Adrenal gland (tissue), 12 donors: Measurements from ENCODE around the gene ARHGEF28. TPM values are rescaled to one million over a fixed set of nuclear protein-coding genes. Genes with fewer than 3 reads are reported as not detected.

Source experiments
- DNase-seq, 7 donors: peaks; one replicate each; pipeline ENCODE4 v3.0.0-alpha.2; 2019 to 2020
- H3K27ac ChIP-seq, 5 donors: fragments of 200-600 bp; sonication (generic) in 4 of 5; 1 replicate in 3 of 5; 2 replicates in 2 of 5; pipeline versions ENCODE4 v1.5.1 to v1.8.0; 2016 to 2020; ENCODE audit warnings: mild to moderate bottlenecking in 1 of 5
- H3K27me3 ChIP-seq: fragments of 200-600 bp; 2 replicates; pipeline ENCODE4 v1.8.0; 2021
- H3K36me3 ChIP-seq, 2 donors: fragments of 200-600 bp; replicated peaks in 1 of 2; 1 replicate in 1 of 2; 2 replicates in 1 of 2; pipeline versions ENCODE4 v1.5.1 to v1.8.0; 2018 to 2022
- H3K4me1 ChIP-seq, 2 donors: fragments of 200-600 bp; replicated peaks in 1 of 2; 1 replicate in 1 of 2; 2 replicates in 1 of 2; pipeline versions ENCODE4 v1.5.1 to v1.8.0; 2018 to 2021
- H3K4me3 ChIP-seq, 4 donors: fragments of 200-600 bp; sonication (generic) in 3 of 4; one replicate each; pipeline ENCODE4 v1.5.1; 2016 to 2018
- H3K9me3 ChIP-seq, 3 donors: fragments of 200-600 bp; sonication (generic) in 1 of 3; replicated peaks in 1 of 3; 1 replicate in 2 of 3; 2 replicates in 1 of 3; pipeline versions ENCODE4 v1.5.1 to v1.8.0; 2016 to 2021
- CTCF ChIP-seq, 6 experiments: fragments of 450-650 bp in 4 of 6; fragments of 200-600 bp in 2 of 6; sonication (generic) in 1 of 6; IDR thresholded peaks; 1 replicate in 5 of 6; 2 replicates in 1 of 6; pipeline versions ENCODE4 v1.5.1 to v1.8.0; 2016 to 2021; ENCODE audit warnings: antibody characterized with exemption in 6 of 6, mild to moderate bottlenecking in 2 of 6, moderate library complexity in 1 of 6
- POLR2A ChIP-seq, 2 donors: fragments of 450-650 bp; IDR thresholded peaks; one replicate each; pipeline ENCODE4 v1.6.1; 2017; ENCODE audit warnings: antibody characterized with exemption in 2 of 2, mild to moderate bottlenecking in 2 of 2, moderate library complexity in 1 of 2
- WGBS, 4 donors: extraction: QIAGEN DNeasy Blood & Tissue Kit in 2 of 4; methylation state at CpG; one replicate each; pipeline versions ENCODE4 v1.1.5 to v1.1.7; 2013 to 2017; 5-methylcytosine and 5-hydroxymethylcytosine counted together
- intact Hi-C, 2 donors: fragments of 100-400 bp; cut with DNase I; formaldehyde crosslinking; loops; one replicate each; pipeline versions ENCODE4 v1.14.1 to v1.15.0; 2022 to 2023
- polyA plus RNA-seq, 3 donors: library from polyadenylated mRNA; stranded (reverse); fragments of 200-250 nt in 2 of 3; fragments of 350-450 nt in 1 of 3; fragmentation: Illumina TruSeq in 1 of 3; extraction: RNeasy Lipid Tissue Mini Kit (QIAGEN cat#74804) in 1 of 3; gene quantifications; one replicate each; pipeline ENCODE4 v1.2.3, GENCODE V29; 2013 to 2014
- total RNA-seq, 9 donors: library from RNA; depleted of rRNA in 4 of 9; stranded (reverse); fragments of >200 nt in 4 of 9; fragments of 120-200 nt in 1 of 9; fragmentation: NEBNext Ultra II Directional in 1 of 9; extraction: Animal tissue kit (Norgen Biotek cat#: 25700) in 1 of 9; gene quantifications; one replicate each; pipeline versions ENCODE4 v1.1.0 to v1.2.4, GENCODE V29; 2013 to 2023
- donor health status: healthy with polysubstance abuse.
- donor health status: Bipolar disorder and iron deficiency.
- donor health status: DM: yes; HTN: yes; CAD: no.
- donor health status: DM: no; HTN: no; CAD: no.
- donor health status: DM: no; HTN: no; CAD: no.
- donor health status: DM: yes; HTN: yes; CAD: no.

ARHGEF28 gene
- total and polyA plus RNA-seq, 12 donors = 25.3 to 138 (median 42.4) TPM

GRCh38 chr5:73938938-73939320 lies 312.9 kb downstream of the ARHGEF28 start:
- Histone ChIP-seq H3K27me3 (no peaks in the 10 kb centered on the region), H3K4me3 (no peak overlapping the region), H3K4me1 (no peaks in the 10 kb centered on the region), H3K27ac (no peak overlapping the region), H3K9me3 (no peaks in the 10 kb centered on the region), H3K36me3 (no peaks in the 10 kb centered on the region)
- WGBS, 4 donors = 93 to 99% (median 95%) methylated on average over 5 of the region's 5 CpGs
- intact Hi-C loops = no loop called here
- TF ChIP-seq POLR2A (IDR thresholded peaks at IDR 0.05) (no peak), CTCF (IDR thresholded peaks at IDR 0.05) (no peak)
- DNase-seq = no peak

GRCh38 chr5:73939557-73939956 lies 313.6 kb downstream of the ARHGEF28 start:
- Histone ChIP-seq H3K4me1 (no peaks in the 10 kb centered on the region), H3K4me3 (no peak overlapping the region), H3K27me3 (no peaks in the 10 kb centered on the region), H3K27ac (no peak overlapping the region), H3K36me3 (no peaks in the 10 kb centered on the region), H3K9me3 (no peaks in the 10 kb centered on the region)
- WGBS, 4 donors = 62 to 78% (median 76%) methylated on average over 2 to 3 of the region's 3 CpGs
- TF ChIP-seq CTCF (IDR thresholded peaks at IDR 0.05) (no peak), POLR2A (IDR thresholded peaks at IDR 0.05) (no peak)
- intact Hi-C loops = no loop called here
- no peak for DNase-seq

GRCh38 chr5:73940026-73940425 lies 314.0 kb downstream of the ARHGEF28 start:
- H3K27ac ChIP-seq = no peak overlapping the region
- H3K9me3 ChIP-seq = no peaks in the 10 kb centered on the region
- intact Hi-C loops = no loop called here
- TF ChIP-seq CTCF (IDR thresholded peaks at IDR 0.05) (no peak), POLR2A (IDR thresholded peaks at IDR 0.05) (no peak)
- no peaks in the 10 kb centered on the region for H3K36me3 ChIP-seq
- no peaks in the 10 kb centered on the region for H3K4me1 ChIP-seq
- H3K4me3 ChIP-seq = no peak overlapping the region
- DNase-seq = no peak
- H3K27me3 ChIP-seq = no peaks in the 10 kb centered on the region

GRCh38 chr5:73940801-73941200 lies 314.8 kb downstream of the ARHGEF28 start:
- WGBS, 4 donors = 66 to 79% (median 72%) methylated on average over 3 of the region's 3 CpGs
- Histone ChIP-seq H3K9me3 (no peaks in the 10 kb centered on the region), H3K4me3 (no peak overlapping the region), H3K36me3 (no peaks in the 10 kb centered on the region), H3K27ac (no peak overlapping the region), H3K4me1 (no peaks in the 10 kb centered on the region), H3K27me3 (no peaks in the 10 kb centered on the region)
- intact Hi-C loops = no loop called here
- DNase-seq = no peak
- no peak for TF ChIP-seq CTCF (IDR thresholded peaks at IDR 0.05)
- no peak for TF ChIP-seq POLR2A (IDR thresholded peaks at IDR 0.05)
